K562 (cell line): ENCODE measurements around the gene IRX5. TPM values are rescaled to one million over a fixed set of nuclear protein-coding genes. Genes with fewer than 3 reads are reported as not detected.

Experiments
- CEBPG ChIP-seq, 3 experiments: fragments of 200-800 bp in 1 of 3; sonication (Bioruptor generic) in 1 of 3; sonication (generic) in 1 of 3; formaldehyde crosslinking in 1 of 3; IDR thresholded peaks in 2 of 3; conservative IDR thresholded peaks in 1 of 3; 2 replicates each; pipeline versions ENCODE4 v1.6.1 to v1.8.0; 2016 to 2022; ENCODE audit warnings: missing compliant biosample characterization in 2 of 3, missing genetic modification characterization in 2 of 3, mild to moderate bottlenecking in 1 of 3, missing genetic modification reagents in 1 of 3
- DACH1 ChIP-seq: fragments of 450-650 bp; IDR thresholded peaks from 2 replicates; pipeline ENCODE4 v1.6.1; 2018; ENCODE audit not compliant: partially characterized antibody
- DIDO1 ChIP-seq: fragments of 450-650 bp; IDR thresholded peaks from 2 replicates; pipeline ENCODE4 v1.6.1; 2016; ENCODE audit warnings: low read depth, missing biosample characterization, missing genetic modification characterization
- ETS1 ChIP-seq: conservative IDR thresholded peaks from 2 replicates; pipeline ENCODE4 v1.6.1; 2011; ENCODE audit warnings: low read depth, mild to moderate bottlenecking, low read length; ENCODE audit not compliant: control insufficient read depth
- GTF2F1 ChIP-seq: IDR thresholded peaks from 2 replicates; pipeline ENCODE4 v1.6.1; 2011; ENCODE audit warnings: low read depth, low read length, improper control_type of control experiment
- LCOR ChIP-seq: sonication (generic); formaldehyde crosslinking; IDR thresholded peaks from 2 replicates; pipeline ENCODE4 v1.8.0; 2022; ENCODE audit warnings: mild to moderate bottlenecking, missing genetic modification reagents
- MEF2D ChIP-seq: conservative IDR thresholded peaks from 2 replicates; pipeline ENCODE4 v1.6.1; 2016; ENCODE audit warnings: low read depth, missing genetic modification characterization, missing compliant biosample characterization
- NCOA2 ChIP-seq, 2 experiments: fragments of 450-650 bp; IDR thresholded peaks; 2 replicates each; pipeline ENCODE4 v1.6.1; 2018; ENCODE audit warnings: mild to moderate bottlenecking in 2 of 2, moderate library complexity in 1 of 2; ENCODE audit not compliant: partially characterized antibody in 2 of 2
- NEUROD1 ChIP-seq: fragments of 150-350 bp; IDR thresholded peaks from 2 replicates; pipeline ENCODE4 v1.6.1; 2014; ENCODE audit warnings: borderline replicate concordance, low read length, low read depth; ENCODE audit not compliant: partially characterized antibody
- RAD21 ChIP-seq, 2 experiments: fragments of 250-450 bp in 1 of 2; fragments of 450-650 bp in 1 of 2; sonication (Bioruptor Pico) in 1 of 2; formaldehyde crosslinking in 1 of 2; IDR thresholded peaks in 1 of 2; conservative IDR thresholded peaks in 1 of 2; 2 replicates each; pipeline versions ENCODE4 v1.4.0 to v1.8.0; 2020 to 2022; ENCODE audit warnings: mild to moderate bottlenecking in 2 of 2, moderate library complexity in 1 of 2
- UBTF ChIP-seq, 2 experiments: IDR thresholded peaks; 2 replicates each; pipeline ENCODE4 v1.6.1; 2012; ENCODE audit warnings: improper control_type of control experiment in 2 of 2, low read depth in 2 of 2, low read length in 2 of 2, borderline replicate concordance in 1 of 2
- ZNF121 ChIP-seq: sonication (generic); formaldehyde crosslinking; conservative IDR thresholded peaks from 2 replicates; pipeline ENCODE4 v1.8.0; 2022; ENCODE audit warnings: missing genetic modification reagents
- polyA plus RNA-seq, 8 experiments: library from polyadenylated mRNA; depleted of rRNA in 4 of 8; stranded (reverse) in 5 of 8; unstranded in 3 of 8; fragments of >200 nt; fragmentation: Nextera tagmentation in 2 of 8; fragmentation: Illumina TruSeq in 1 of 8; extraction: Ambion mirVana in 2 of 8; extraction: Trizol in 1 of 8; gene quantifications; 2 replicates each; pipeline versions ENCODE4 v1.2.1 to v1.2.3, GENCODE V29; 2011 to 2014; ENCODE audit warnings: inconsistent platforms in 1 of 8, missing spikeins in 1 of 8
- total RNA-seq, 7 experiments: library from RNA; depleted of rRNA in 6 of 7; stranded (reverse); fragments of >200 nt in 6 of 7; fragmentation: Illumina TruSeq in 2 of 7; extraction: Trizol in 2 of 7; gene quantifications; 2 replicates each; pipeline versions ENCODE4 v1.2.1 to v1.2.3, GENCODE V29; 2011 to 2021; ENCODE audit warnings: low replicate concordance in 1 of 7
- TF ChIP-seq, protein P1 (sequence below): fragments of 450-650 bp; IDR thresholded peaks from 2 replicates; pipeline ENCODE4 v1.6.1; 2017; ENCODE audit warnings: mild to moderate bottlenecking, moderate library complexity
- TF ChIP-seq, protein P2 (sequence below): fragments of 450-650 bp; IDR thresholded peaks from 2 replicates; pipeline ENCODE4 v1.6.1; 2018; ENCODE audit warnings: mild to moderate bottlenecking, low read depth; ENCODE audit not compliant: partially characterized antibody
- TF ChIP-seq, protein P3 (sequence below): sonication (generic); formaldehyde crosslinking; IDR thresholded peaks from 2 replicates; pipeline ENCODE4 v1.4.0; 2020; ENCODE audit warnings: mild to moderate bottlenecking, missing genetic modification reagents

IRX5 gene
- total and polyA plus RNA-seq, 9 of the 15 experiments (the other 6 are each of a cell fraction or from before 2014, with no cell fraction given), result 0.20 to 4.2 (median 0.94) TPM

- TF ChIP-seq, protein P1, sequence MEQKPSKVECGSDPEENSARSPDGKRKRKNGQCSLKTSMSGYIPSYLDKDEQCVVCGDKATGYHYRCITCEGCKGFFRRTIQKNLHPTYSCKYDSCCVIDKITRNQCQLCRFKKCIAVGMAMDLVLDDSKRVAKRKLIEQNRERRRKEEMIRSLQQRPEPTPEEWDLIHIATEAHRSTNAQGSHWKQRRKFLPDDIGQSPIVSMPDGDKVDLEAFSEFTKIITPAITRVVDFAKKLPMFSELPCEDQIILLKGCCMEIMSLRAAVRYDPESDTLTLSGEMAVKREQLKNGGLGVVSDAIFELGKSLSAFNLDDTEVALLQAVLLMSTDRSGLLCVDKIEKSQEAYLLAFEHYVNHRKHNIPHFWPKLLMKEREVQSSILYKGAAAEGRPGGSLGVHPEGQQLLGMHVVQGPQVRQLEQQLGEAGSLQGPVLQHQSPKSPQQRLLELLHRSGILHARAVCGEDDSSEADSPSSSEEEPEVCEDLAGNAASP, result no peak
- 0 out of 4 replicates have a peak, but pooled peaks have one; percentile 60 to 71 for TF ChIP-seq UBTF (IDR thresholded peaks at IDR 0.05; ENCODE audit: borderline replicate concordance in 1 of 2, low read depth in 2 of 2, low read length in 2 of 2)
- no peak for TF ChIP-seq CEBPG (CRISPR knock-in tag; IDR thresholded peaks at IDR 0.05)
- no peak for TF ChIP-seq CEBPG (tag; conservative IDR thresholded peaks at IDR 0.05 in 1 of 2, IDR thresholded peaks at IDR 0.05 in 1 of 2)
- no peak for TF ChIP-seq ZNF121
- no peak for TF ChIP-seq DACH1
- TF ChIP-seq ETS1, result no peak
- peak; percentile 23 for TF ChIP-seq NEUROD1
- TF ChIP-seq LCOR, result no peak
- TF ChIP-seq, protein P2, sequence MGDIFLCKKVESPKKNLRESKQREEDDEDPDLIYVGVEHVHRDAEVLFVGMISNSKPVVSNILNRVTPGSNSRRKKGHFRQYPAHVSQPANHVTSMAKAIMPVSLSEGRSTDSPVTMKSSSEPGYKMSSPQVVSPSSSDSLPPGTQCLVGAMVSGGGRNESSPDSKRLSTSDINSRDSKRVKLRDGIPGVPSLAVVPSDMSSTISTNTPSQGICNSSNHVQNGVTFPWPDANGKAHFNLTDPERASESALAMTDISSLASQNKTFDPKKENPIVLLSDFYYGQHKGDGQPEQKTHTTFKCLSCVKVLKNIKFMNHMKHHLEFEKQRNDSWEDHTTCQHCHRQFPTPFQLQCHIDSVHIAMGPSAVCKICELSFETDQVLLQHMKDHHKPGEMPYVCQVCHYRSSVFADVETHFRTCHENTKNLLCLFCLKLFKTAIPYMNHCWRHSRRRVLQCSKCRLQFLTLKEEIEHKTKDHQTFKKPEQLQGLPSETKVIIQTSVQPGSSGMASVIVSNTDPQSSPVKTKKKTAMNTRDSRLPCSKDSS, result no peak
- no peak for TF ChIP-seq RAD21 (CRISPR knock-in tag; conservative IDR thresholded peaks at IDR 0.05 in 1 of 2, IDR thresholded peaks at IDR 0.05 in 1 of 2)
- no peak for TF ChIP-seq DIDO1 (tag)
- TF ChIP-seq GTF2F1, result no peak
- no peak for TF ChIP-seq NCOA2 (IDR thresholded peaks at IDR 0.05; ENCODE audit: partially characterized antibody in 2 of 2)
- TF ChIP-seq MEF2D, result no peak
- TF ChIP-seq, protein P3, sequence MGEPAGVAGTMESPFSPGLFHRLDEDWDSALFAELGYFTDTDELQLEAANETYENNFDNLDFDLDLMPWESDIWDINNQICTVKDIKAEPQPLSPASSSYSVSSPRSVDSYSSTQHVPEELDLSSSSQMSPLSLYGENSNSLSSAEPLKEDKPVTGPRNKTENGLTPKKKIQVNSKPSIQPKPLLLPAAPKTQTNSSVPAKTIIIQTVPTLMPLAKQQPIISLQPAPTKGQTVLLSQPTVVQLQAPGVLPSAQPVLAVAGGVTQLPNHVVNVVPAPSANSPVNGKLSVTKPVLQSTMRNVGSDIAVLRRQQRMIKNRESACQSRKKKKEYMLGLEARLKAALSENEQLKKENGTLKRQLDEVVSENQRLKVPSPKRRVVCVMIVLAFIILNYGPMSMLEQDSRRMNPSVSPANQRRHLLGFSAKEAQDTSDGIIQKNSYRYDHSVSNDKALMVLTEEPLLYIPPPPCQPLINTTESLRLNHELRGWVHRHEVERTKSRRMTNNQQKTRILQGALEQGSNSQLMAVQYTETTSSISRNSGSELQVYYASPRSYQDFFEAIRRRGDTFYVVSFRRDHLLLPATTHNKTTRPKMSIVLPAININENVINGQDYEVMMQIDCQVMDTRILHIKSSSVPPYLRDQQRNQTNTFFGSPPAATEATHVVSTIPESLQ, result no peak
These were observed at the start of gene IRX5 (continued) for GRCh38 chr16:54930005-54930868.
